ENCODE measurements around the gene CDC14B. TPM values are rescaled to one million over a fixed set of nuclear protein-coding genes. Genes with fewer than 3 reads are reported as not detected.
A peak's percentile ranks its signal among the peaks of the same experiment; 100 is the strongest.

Gene CDC14B
- total RNA-seq, 4 donors from 2014 or later = 9.7 to 40.5 (median 20.6) TPM

- H3K27ac ChIP-seq = no peak overlapping the region
- H3K27me3 ChIP-seq = no peaks in the 10 kb centered on the region
- no peak for TF ChIP-seq CTCF (IDR thresholded peaks at IDR 0.05)
- no peak for TF ChIP-seq POLR2A (IDR thresholded peaks at IDR 0.05)
- H3K9me3 ChIP-seq = no peaks in the 10 kb centered on the region
- no peak for DNase-seq
- no peaks in the 10 kb centered on the region for H3K4me1 ChIP-seq
- intact Hi-C loops (cut with DNase I; ENCODE audit: low total_unique reads) = no loop called here
- no peak overlapping the region for H3K4me3 ChIP-seq
- no peaks in the 10 kb centered on the region for H3K36me3 ChIP-seq
These were observed 157.1 kb downstream of the CDC14B start for GRCh38 chr9:96462541-96462940.

GRCh38 chr9:96461336-96461735 lies 158.3 kb downstream of the CDC14B start:
- Histone ChIP-seq H3K27me3 (no peaks in the 10 kb centered on the region), H3K27ac (no peak overlapping the region), H3K4me3 (no peak overlapping the region), H3K9me3 (no peaks in the 10 kb centered on the region), H3K4me1 (no peaks in the 10 kb centered on the region), H3K36me3 (no peaks in the 10 kb centered on the region)
- DNase-seq = no peak
- intact Hi-C loops (cut with DNase I; ENCODE audit: low total_unique reads) = no loop called here
- TF ChIP-seq POLR2A (IDR thresholded peaks at IDR 0.05) = no peak
- no peak for TF ChIP-seq CTCF (IDR thresholded peaks at IDR 0.05)

- intact Hi-C loops (cut with DNase I; ENCODE audit: low total_unique reads) = no loop called here
- Histone ChIP-seq H3K36me3 (no peaks in the 10 kb centered on the region), H3K27me3 (no peaks in the 10 kb centered on the region), H3K4me1 (no peaks in the 10 kb centered on the region), H3K4me3 (no peak overlapping the region), H3K9me3 (no peaks in the 10 kb centered on the region), H3K27ac (no peak overlapping the region)
- TF ChIP-seq CTCF (IDR thresholded peaks at IDR 0.05) (no peak), POLR2A (IDR thresholded peaks at IDR 0.05) (no peak)
- DNase-seq = no peak
These were observed 158.8 kb downstream of the CDC14B start for GRCh38 chr9:96460882-96461281.

- Histone ChIP-seq H3K36me3 (no peaks in the 10 kb centered on the region), H3K9me3 (no peaks in the 10 kb centered on the region), H3K27me3 (no peaks in the 10 kb centered on the region), H3K27ac (peak overlapping the region; percentile 19 to 32), H3K4me3 (no peak overlapping the region), H3K4me1 (no peaks in the 10 kb centered on the region)
- TF ChIP-seq POLR2A (IDR thresholded peaks at IDR 0.05) (no peak), CTCF (IDR thresholded peaks at IDR 0.05) (no peak)
- intact Hi-C loops (cut with DNase I; ENCODE audit: low total_unique reads) = no loop called here
- DNase-seq = no peak
These were observed 159.2 kb downstream of the CDC14B start for GRCh38 chr9:96460470-96460869.

- no peak for DNase-seq
These were observed 160.2 kb downstream of the CDC14B start for GRCh38 chr9:96459268-96460007.

More at GRCh38 chr9:96459268-96460007, 160.2 kb downstream of the CDC14B start:
- TF ChIP-seq CTCF (IDR thresholded peaks at IDR 0.05) (no peak), POLR2A (IDR thresholded peaks at IDR 0.05) (no peak)
- Histone ChIP-seq H3K9me3 (no peaks in the 10 kb centered on the region), H3K27ac (peak overlapping the region in 1 of 2 donors; percentile 32), H3K27me3 (no peaks in the 10 kb centered on the region), H3K4me3 (no peak overlapping the region), H3K36me3 (no peaks in the 10 kb centered on the region), H3K4me1 (no peaks in the 10 kb centered on the region)
- intact Hi-C loops (cut with DNase I; ENCODE audit: low total_unique reads) = no loop called here
